GM12801 (cell line): ENCODE measurements around the gene SH3GL2.

Experiments
- TF ChIP-seq, protein P1 (sequence below): IDR thresholded peaks from one replicate; pipeline ENCODE4 v1.5.1; 2011; ENCODE audit warnings: control low read depth; ENCODE audit not compliant: insufficient read length; ENCODE audit errors: extremely low read depth

The SH3GL2 gene

GRCh38 chr9:17731308-17731707, 152.4 kb downstream of the SH3GL2 start:
- TF ChIP-seq, protein P1, sequence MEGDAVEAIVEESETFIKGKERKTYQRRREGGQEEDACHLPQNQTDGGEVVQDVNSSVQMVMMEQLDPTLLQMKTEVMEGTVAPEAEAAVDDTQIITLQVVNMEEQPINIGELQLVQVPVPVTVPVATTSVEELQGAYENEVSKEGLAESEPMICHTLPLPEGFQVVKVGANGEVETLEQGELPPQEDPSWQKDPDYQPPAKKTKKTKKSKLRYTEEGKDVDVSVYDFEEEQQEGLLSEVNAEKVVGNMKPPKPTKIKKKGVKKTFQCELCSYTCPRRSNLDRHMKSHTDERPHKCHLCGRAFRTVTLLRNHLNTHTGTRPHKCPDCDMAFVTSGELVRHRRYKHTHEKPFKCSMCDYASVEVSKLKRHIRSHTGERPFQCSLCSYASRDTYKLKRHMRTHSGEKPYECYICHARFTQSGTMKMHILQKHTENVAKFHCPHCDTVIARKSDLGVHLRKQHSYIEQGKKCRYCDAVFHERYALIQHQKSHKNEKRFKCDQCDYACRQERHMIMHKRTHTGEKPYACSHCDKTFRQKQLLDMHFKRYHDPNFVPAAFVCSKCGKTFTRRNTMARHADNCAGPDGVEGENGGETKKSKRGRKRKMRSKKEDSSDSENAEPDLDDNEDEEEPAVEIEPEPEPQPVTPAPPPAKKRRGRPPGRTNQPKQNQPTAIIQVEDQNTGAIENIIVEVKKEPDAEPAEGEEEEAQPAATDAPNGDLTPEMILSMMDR = no peak

- TF ChIP-seq, protein P1 = no peak
Measured at GRCh38 chr9:17734674-17735073, 155.8 kb downstream of the SH3GL2 start.

GRCh38 chr9:17735859-17736258, 157.0 kb downstream of the SH3GL2 start:
- TF ChIP-seq, protein P1 = no peak

DNA sequence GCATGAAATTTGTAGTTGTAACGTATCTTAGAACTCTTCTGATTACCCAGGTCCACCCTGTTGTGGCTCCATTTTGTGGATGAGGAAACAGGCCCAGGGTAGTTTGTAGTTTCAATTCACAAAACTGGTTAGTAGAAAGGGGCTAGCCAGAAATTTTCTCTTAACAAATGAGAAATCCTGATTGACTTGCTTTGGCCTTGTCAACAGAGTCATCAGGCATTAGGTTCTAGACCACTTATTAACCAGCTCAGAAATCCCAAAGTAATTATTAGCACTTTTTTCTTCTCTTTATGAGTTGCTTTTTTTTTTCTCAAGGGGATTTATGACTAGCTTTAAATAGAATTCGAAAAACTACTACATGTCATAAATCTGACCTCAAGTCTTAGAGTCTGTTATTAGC, 160.2 kb downstream of the SH3GL2 start:
- TF ChIP-seq, protein P1 = no peak

- TF ChIP-seq, protein P1 = no peak
Measured at GRCh38 chr9:17739736-17740135, 160.9 kb downstream of the SH3GL2 start.

DNA sequence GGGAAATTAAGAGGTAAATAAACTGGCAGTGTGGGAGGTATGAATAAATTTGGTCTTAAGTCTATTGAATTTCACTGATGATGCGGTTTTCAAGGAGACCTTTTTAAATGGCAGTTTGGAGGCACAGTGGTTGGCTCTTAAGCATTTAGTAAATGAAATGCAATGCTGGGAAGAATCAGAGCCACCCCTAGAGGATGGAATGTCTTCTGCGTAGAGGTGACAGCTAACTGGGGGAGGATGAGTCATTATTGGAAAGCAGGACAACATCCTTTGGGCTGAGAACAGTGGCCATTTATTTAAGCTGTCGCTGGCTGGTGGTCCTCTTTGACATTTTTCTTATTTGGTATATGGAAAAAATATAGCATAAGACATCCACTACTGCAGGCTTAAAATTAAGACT, 163.2 kb downstream of the SH3GL2 start:
- TF ChIP-seq, protein P1 = no peak

DNA sequence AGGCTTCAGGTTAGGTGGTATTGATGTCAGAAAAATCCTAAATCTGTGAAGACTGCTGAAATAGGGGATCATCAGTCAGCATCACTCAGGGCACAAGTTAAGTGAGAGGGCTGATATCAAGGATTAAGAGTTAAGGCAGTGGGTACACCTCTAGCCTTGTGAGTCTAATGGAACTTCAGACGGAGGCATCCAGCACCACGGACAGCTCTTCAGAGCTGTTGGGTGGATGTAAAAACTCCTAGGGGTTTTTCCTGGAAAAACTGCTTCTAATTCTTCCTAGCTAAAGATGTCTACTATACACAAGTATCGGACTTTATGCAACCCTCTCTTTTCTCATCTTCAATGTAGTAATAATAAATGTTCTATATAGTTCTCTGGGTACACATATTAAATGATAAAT, 165.9 kb downstream of the SH3GL2 start:
- TF ChIP-seq, protein P1 = no peak

- TF ChIP-seq, protein P1 = no peak
Measured at GRCh38 chr9:17750269-17750668, 171.4 kb downstream of the SH3GL2 start.
